GDM1 (cell line): ENCODE data around the gene ARHGEF16.

Experiments
- DNase-seq: peaks from one replicate; lab custom pipeline; 2025; lab: John Stamatoyannopoulos, UW

Gene ARHGEF16

DNA sequence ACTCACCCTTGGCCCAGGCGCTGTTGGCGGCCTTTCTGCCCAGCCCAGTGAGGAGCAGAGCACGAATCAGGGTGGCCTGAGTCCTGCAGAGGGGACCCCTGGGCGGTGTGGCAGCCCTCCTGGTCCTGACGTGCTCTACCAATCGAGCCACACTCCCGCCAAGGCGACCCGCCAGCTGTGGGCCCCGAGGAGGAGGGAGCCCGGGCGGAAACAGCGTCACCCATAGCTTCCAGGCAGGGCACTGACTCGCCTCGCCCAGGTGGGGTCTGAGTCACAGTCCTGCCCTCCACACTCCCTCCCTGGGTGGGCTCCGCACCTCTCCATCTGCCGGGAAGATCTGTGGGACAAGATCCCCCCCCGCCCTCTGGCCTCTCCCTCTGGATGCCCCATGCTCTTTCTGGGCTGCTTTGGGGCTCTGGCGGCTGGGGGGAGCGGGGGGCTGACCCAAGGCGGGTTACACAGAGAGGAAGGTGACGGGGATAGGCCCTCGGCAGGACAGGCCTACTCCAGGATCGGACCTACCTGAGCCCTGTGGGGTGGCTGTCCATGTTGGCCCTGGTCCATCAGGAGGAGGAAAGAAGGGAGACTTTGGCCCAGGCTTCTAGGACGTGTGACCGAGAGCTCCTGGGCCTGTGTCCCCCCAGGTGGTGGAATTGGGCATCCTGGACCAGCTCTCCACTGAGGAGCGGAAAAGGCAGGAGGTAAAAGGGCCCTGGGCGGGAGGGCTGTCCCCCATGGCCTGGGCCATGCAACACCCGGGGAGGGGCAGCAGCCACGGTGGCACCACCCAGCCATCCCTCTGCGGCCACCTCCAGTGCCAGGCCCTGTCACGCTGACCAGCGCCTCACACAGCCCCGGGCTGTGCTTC lies 14.0 kb downstream of the ARHGEF16 start:
- no peak for DNase-seq

- DNase-seq = no peak
These were observed 14.8 kb downstream of the ARHGEF16 start for GRCh38 chr1:3469104-3469848.

DNA sequence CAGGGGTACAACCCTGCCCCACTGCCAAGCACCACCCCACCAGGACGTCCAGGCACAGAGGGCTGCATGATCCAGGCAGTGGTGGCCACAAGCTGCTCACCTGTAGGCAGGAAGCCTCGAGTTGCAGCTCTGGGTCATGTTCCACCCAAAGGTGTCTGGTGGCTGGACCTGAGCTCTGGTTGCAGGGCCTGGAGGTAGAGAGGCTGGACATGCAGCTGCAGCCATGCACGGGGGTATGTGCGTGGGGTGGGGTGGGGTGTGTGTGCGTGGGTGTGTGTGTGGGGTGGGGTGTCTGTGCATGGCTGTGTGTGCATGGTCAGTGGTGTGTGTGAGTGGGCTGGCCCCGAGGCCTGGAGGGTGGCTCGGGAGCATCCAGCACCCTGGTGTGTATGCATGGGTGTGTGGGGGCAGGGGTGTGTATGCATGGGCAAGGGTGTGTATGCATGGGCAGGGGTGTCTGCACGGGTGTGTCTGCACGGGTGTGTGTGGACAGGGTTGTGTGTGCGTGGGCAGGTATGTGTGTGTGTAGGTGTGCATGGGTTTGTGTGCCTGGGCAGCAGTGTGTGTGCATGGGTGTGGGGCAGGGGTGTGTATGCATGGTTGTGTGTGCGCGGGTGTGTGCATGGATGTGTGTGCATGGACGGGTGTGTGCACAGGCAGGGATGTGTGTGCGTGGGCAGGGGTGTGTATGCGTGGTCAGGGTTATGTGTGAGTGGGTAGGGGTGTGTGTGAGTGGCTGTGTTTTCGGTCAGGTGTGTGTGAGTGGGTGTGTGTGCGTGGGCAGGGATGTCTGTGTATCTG lies 15.6 kb downstream of the ARHGEF16 start:
- no peak for DNase-seq

DNA sequence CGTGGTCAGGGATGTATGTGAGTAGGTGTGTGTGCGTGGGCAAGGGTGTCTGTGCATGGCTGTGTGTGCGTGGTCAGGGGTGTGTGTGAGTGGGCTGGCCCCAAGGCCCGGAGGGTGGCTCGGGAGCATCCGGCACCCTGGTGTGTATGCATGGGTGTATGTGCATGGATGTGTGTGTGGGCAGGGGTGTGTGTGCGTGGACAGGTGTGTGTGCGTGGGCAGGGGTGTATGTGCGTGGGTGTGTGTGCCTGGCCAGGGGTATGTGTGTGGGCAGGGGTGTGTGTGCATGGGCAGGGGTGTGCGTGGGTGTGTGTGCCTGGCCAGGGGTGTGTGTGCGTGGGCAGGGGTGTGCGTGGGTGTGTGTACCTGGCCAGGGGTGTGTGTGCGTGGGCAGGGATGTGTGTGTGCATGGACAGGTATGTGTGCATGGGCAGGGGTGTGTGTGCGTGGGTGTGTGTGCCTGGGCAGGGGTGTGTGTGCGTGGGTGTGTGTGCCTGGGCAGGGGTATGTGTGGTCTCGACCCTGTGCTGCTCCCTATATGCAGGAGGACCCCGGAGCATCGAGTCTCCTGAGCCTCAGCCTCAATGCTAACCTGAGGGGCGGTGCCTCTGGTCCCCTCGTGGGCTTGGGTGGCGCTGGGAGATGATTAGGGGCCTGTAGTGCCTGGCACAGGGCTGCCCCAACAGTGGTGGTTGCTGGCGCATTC lies 16.3 kb downstream of the ARHGEF16 start:
- DNase-seq = no peak

GRCh38 chr1:3471356-3472087 lies 17.1 kb downstream of the ARHGEF16 start:
- no peak for DNase-seq

DNA sequence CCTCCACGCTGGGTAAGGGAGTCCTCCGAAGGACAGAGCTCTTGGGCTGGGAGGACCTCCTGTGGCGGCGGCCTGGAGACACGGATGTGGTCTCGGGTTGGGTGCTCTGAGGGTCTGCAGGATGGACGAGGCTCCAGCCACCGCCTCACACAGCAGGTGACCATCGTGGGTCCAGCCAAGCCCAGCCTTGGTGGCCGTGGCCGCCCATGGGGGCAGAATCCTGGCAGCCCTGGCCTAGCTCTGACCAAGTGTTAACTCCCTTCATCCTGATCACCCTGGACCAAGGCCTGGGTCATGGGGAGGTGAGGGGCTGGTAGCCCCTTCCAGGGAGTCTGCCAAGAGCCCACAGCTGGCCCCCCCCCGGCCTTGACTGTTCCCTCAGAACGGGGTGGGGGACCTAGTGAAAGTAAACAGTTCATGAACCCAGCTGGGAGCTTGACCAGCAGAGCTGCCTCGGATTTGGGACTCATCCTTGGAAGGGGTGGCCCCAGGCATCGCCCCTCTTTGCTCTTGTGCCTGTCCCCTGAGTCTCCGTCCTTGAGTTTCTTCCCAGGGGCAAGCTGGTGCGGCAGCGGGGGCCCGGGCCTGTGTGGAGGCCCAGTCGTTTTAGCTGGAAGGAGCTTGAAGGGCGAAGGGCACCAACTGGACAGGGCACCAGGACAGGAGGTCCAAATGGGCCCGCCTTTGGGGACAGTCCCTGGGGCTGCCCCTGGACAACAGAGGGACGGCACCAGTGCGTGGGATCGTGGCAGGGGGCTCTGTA lies 17.8 kb downstream of the ARHGEF16 start:
- no peak for DNase-seq

GRCh38 chr1:3472906-3473305 lies 18.4 kb downstream of the ARHGEF16 start:
- no peak for DNase-seq

- DNase-seq = no peak
These were observed 18.9 kb downstream of the ARHGEF16 start for GRCh38 chr1:3473381-3473844.

DNA sequence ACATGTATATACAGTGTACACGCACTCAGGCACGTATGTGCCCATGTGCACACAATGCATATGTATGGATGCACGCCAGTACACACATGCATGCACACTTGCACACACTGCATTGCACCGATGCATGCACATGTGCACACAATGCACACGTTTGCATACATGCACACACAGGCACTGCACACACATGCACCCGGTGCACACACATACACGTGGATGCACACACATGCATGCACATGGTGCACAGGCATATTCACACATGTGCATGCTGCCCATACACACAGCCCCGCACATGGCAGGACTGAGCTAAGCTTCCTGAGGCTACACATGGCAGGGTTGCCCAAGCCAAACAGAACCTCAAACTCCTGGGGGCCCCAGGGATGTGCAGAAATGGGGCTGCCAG lies 19.6 kb downstream of the ARHGEF16 start:
- DNase-seq = no peak

GRCh38 chr1:3474421-3474820 lies 20.0 kb downstream of the ARHGEF16 start:
- DNase-seq = no peak

GRCh38 chr1:3475839-3476573 lies 21.5 kb downstream of the ARHGEF16 start:
- no peak for DNase-seq

DNA sequence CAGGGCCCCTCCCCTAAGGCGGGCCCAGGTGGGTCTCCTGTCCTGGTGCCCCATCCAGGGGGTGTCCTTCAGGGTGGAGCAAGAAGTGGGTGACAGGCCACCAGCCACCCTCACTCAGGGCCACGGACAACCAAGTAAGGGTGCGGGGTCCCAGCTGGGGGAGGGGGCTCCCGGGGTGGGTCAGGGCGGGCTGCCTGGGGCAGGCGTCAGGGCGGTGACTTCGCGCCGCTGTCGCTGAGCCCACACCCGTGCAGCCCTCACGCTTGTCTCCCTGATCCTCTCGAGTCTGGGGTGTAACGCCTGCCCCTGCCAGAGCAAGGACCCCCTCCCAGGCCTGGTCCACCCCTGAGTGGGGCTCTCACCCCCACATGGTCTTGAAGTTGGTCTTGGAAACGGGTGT lies 22.2 kb downstream of the ARHGEF16 start:
- no peak for DNase-seq

DNA sequence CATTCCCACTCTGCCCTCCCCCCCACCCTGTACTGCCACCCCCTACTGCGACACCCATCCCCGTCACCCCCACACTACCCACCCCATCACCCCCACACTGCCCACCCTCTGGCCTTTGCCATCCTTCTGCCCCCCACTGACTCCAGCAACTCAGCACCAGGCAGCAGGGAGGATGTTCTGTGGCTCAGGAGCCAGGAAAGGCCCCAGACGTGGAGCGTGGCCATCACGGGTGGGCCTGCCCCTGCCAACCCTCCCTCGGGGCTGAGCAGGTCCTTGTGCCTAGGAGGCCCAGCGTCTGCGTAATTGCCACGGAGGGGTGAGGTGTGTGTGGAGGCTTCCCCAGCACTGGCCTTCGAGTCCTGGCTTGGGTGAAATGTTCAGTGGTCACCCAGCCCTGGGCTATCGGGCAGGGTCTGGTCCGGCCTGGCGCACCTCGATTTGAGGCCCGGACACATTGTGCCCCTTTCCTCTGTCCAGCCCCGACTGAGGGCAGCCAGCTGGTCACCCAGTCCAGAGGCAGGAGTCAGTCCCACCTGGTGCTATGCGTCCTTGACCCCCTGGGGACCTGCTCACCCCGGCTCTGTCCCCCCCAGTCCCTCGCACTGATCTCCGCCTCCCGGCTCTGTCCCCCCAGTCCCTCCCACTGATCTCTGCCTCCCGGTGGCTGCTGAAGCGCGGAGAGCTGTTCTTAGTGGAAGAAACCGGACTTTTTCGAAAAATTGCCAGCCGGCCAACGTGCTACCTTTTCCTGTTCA lies 23.0 kb downstream of the ARHGEF16 start:
- no peak for DNase-seq

DNA sequence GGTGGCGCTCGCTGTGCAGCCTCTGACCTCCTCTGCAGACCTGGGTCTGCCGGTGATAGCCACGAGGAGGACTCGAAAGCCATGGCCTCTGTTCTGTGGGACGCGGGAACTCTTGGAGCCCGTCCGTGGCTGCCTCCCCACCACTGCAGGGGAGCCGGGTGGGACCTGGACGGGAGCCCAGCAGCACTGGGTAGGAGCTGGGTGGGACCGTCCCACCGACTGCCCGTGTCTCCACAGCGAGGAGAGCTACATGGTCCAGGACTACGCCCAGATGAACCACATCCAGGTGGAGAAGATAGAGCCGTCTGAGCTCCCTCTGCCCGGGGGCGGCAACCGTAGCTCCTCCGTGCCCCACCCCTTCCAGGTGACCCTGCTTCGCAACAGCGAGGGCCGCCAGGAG lies 23.7 kb downstream of the ARHGEF16 start:
- DNase-seq = no peak

DNA sequence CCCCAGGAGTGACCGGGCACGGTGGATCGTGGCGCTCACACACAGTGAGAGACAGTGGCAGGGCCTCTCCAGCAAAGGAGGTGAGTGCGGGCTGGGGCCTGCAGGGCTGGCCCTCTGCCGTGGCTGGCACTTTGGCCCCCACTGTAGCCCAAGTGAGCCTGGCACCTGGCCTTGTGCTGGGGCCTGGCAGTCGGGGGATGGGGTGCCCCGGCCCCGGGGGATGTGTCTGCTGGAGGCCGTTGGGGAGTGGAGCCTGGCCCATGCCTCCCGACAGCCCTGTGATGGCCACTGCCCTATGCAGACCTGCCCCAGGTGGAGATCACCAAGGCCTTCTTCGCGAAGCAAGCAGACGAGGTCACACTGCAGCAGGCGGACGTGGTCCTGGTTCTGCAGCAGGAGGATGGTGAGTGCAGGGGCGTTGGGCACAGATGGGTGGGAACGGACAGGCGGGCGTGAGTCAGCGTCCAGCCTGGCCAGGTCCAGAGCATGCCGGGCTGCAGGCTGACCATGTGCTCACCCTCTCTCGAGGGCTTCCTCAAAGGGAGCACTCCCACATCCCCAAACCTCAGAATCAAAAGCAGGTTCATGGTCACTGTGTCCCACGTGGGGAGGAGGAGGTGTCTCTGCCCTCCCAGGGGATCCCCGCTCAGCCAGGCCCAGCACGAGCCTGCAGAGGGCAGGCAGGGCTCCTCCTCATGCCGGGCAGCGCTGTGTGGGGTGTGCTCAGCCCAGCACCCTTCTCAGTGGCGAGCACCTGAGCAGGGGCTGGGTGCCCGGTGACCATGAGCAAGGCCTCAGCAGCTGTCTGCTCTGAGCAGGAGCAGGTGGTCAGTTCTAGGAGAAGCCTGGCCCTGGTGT lies 25.3 kb downstream of the ARHGEF16 start:
- no peak for DNase-seq

GRCh38 chr1:3480369-3480719 lies 25.9 kb downstream of the ARHGEF16 start:
- DNase-seq = no peak

DNA sequence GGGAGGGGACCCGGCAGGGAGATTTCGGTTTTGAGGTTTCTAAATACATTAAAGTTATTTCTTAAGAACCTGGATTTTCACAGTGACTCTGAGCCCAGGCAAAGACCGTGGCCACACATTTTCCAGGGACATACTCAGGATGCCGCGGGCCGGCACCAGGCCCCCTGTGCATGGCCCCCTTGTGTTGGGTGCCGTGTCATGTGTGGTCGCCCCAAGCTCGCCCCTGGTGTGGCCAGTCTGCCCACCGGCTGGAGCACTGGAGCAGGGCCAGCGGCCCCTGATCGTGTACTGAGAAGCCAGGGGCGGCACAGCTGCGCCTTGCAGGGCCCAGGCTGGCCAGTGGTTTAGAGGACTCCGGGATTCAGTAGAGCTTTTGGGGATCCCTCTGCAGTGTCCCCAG lies 26.6 kb downstream of the ARHGEF16 start:
- DNase-seq = no peak

DNA sequence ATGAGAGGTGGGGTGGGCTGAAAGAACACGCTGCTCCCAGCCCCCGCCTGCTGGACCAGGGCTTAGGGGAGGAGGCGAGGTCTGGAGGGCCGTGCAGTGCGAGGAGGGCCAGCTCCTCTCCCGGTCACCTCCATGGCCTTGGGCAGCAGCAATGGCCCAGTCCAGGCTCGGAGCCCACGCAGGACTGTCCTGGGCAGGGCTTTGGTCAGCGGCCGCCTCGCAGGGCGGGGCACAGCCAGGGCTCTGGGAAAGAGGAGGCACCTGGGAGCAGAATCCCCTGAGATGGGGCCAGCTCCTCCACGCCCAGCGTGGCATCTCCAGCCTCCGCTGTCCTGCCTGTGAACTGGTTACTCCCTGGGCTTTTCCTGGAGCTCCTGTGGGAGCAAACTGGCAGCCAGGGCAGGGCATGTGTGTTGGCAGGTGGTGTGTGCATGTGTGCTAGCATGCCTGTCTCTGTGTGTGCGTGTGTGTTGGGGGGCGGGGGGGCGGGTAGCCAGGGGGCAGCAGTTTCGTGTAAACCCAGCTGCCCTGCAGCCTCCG lies 27.4 kb downstream of the ARHGEF16 start:
- no peak for DNase-seq
